Astrocyte (in vitro differentiated cells and primary cell): ENCODE data around the gene FRMD5. TPM values are rescaled to one million over a fixed set of nuclear protein-coding genes. Genes with fewer than 3 reads are reported as not detected.

Experiments used
- DNase-seq: peaks from one replicate; pipeline ENCODE4 v3.0.0-alpha.2; 2010; ENCODE audit warnings: low read depth
- FAIRE-seq: peaks from 2 replicates; lab custom pipeline; 2011; peaks lifted over from hg19 to GRCh38; lab: Jason Lieb, UNC
- H2AFZ ChIP-seq: 2 replicates; pipeline ENCODE4 v1.6.0; 2012; ENCODE audit warnings: low read depth, low read length, inconsistent platforms
- H3K27ac ChIP-seq: 2 replicates; pipeline ENCODE4 v1.5.1; 2011; ENCODE audit warnings: low read depth, low read length, inconsistent platforms
- H3K27me3 ChIP-seq: 2 replicates; pipeline ENCODE4 v1.6.0; 2011; ENCODE audit warnings: low read length, inconsistent platforms; ENCODE audit not compliant: insufficient read depth
- H3K36me3 ChIP-seq: 2 replicates; pipeline ENCODE4 v1.5.1; 2011; ENCODE audit warnings: low read length, inconsistent platforms; ENCODE audit not compliant: insufficient read depth
- H3K4me1 ChIP-seq: 2 replicates; pipeline ENCODE4 v1.5.1; 2011; ENCODE audit warnings: low read length, inconsistent platforms; ENCODE audit not compliant: insufficient read depth
- H3K4me2 ChIP-seq: 2 replicates; pipeline ENCODE4 v1.6.0; 2012; ENCODE audit warnings: low read length, inconsistent platforms
- H3K4me3 ChIP-seq: 2 replicates; pipeline ENCODE4 v1.5.1; 2011; ENCODE audit warnings: low read depth, mild to moderate bottlenecking, low read length, inconsistent platforms; ENCODE audit not compliant: insufficient read depth
- H3K79me2 ChIP-seq: 2 replicates; pipeline ENCODE4 v1.6.0; 2012; ENCODE audit warnings: mild to moderate bottlenecking, low read length, inconsistent platforms; ENCODE audit not compliant: insufficient read depth
- H3K9ac ChIP-seq: 2 replicates; pipeline ENCODE4 v1.6.0; 2012; ENCODE audit warnings: mild to moderate bottlenecking, low read length, inconsistent platforms
- H3K9me3 ChIP-seq: 2 replicates; pipeline ENCODE4 v1.5.1; 2012; ENCODE audit warnings: low read depth, mild to moderate bottlenecking, low read length, inconsistent platforms; ENCODE audit not compliant: insufficient read depth
- H4K20me1 ChIP-seq: 2 replicates; pipeline ENCODE4 v1.6.0; 2012; ENCODE audit warnings: low read length, inconsistent platforms; ENCODE audit not compliant: insufficient read depth
- H3K27ac Mint-ChIP-seq: one replicate; pipeline ENCODE4 v1.8.0; 2021; ENCODE audit warnings: mild to moderate bottlenecking, mixed read lengths; ENCODE audit not compliant: unreplicated experiment
- H3K27me3 Mint-ChIP-seq: one replicate; pipeline ENCODE4 v1.8.0; 2021; ENCODE audit warnings: low read depth, mixed read lengths; ENCODE audit not compliant: unreplicated experiment
- H3K36me3 Mint-ChIP-seq: one replicate; pipeline ENCODE4 v1.8.0; 2021; ENCODE audit warnings: low read depth, mixed read lengths; ENCODE audit not compliant: unreplicated experiment
- H3K4me1 Mint-ChIP-seq: one replicate; pipeline ENCODE4 v1.8.0; 2021; ENCODE audit warnings: low read depth, mixed read lengths; ENCODE audit not compliant: unreplicated experiment
- H3K4me3 Mint-ChIP-seq: one replicate; pipeline ENCODE4 v1.8.0; 2021; ENCODE audit warnings: mild to moderate bottlenecking, moderate library complexity, mixed read lengths; ENCODE audit not compliant: unreplicated experiment
- H3K9me3 Mint-ChIP-seq: one replicate; pipeline ENCODE4 v1.8.0; 2021; ENCODE audit warnings: mild to moderate bottlenecking, mixed read lengths; ENCODE audit not compliant: unreplicated experiment
- EZH2 ChIP-seq: IDR thresholded peaks from 2 replicates; pipeline ENCODE4 v1.6.1; 2012; ENCODE audit warnings: mild to moderate bottlenecking, low read length, inconsistent platforms; ENCODE audit not compliant: insufficient read depth
- total RNA-seq: library from RNA; stranded (reverse); gene quantifications from 2 replicates; pipeline ENCODE4 v1.2.1, GENCODE V29; 2021
- TF ChIP-seq, protein P1 (sequence below): IDR thresholded peaks from 2 replicates; pipeline ENCODE4 v1.5.1; 2011; ENCODE audit warnings: low read depth, mild to moderate bottlenecking, inconsistent platforms, low read length, moderate library complexity; ENCODE audit not compliant: insufficient read depth

FRMD5 gene
- total RNA-seq, 1 donor from 2014 or later: 19.6 TPM

DNA sequence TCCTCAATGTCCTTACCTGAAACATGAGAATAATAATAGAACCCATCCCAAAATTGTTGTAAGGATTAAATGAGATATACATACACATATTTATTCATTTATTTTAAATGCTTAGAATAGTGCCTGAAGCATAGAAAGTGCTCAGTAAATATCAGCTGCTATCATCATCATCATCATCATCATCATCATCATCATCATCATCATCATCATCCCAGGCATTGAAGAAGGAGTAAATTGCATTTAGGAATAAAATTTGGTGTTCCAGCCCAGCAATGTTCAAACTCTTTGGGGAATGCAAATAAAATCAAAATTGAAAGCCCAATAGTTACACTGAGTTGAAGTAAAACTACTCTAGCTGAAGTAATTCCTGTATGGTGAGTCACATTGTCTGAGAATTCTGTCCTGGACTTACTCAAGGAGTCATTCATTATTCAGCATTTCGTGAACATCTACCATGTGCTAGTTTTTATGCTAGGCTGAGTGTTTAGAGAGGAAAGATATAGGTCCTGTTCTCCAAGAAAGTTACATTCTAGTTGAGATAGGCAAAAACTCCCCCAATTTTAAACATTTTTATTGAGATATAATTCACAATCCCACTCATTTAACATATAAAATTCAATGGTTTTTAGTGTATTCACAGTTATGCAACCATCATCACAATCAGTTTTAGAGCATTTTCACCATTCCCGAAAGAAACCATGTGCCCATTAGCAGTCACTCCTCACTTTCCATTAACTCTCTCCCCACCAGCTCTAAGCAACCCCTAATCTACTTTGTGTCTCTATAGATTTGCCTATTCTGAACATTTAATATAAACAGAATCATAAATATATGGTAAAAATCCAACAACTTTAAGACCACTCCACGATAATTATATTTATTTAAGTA, 107.2 kb downstream of the FRMD5 start:
- Mint-ChIP-seq H3K4me3 (peak overlapping the region; percentile 62), H3K27ac (peak overlapping the region; percentile 93), H3K4me1 (peaks cover 58% of the 10 kb centered on the region), H3K9me3 (no peaks in the 10 kb centered on the region), H3K27me3 (no peaks in the 10 kb centered on the region), H3K36me3 (peaks cover 3% of the 10 kb centered on the region)
- Histone ChIP-seq H3K27me3 (no peaks in the 10 kb centered on the region), H3K4me3 (peak overlapping the region; percentile 15), H3K79me2 (peaks cover 80% of the 10 kb centered on the region), H4K20me1 (no peaks in the 10 kb centered on the region), H3K36me3 (no peaks in the 10 kb centered on the region), H3K4me2 (peak overlapping the region; percentile 63), H3K9me3 (no peaks in the 10 kb centered on the region), H3K9ac (no peak overlapping the region), H3K4me1 (peaks cover 44% of the 10 kb centered on the region), H2AFZ (no peak overlapping the region), H3K27ac (peak overlapping the region; percentile 63)
- FAIRE-seq (peak; percentile 96), DNase-seq (peak; percentile 93)
- TF ChIP-seq, protein P1, sequence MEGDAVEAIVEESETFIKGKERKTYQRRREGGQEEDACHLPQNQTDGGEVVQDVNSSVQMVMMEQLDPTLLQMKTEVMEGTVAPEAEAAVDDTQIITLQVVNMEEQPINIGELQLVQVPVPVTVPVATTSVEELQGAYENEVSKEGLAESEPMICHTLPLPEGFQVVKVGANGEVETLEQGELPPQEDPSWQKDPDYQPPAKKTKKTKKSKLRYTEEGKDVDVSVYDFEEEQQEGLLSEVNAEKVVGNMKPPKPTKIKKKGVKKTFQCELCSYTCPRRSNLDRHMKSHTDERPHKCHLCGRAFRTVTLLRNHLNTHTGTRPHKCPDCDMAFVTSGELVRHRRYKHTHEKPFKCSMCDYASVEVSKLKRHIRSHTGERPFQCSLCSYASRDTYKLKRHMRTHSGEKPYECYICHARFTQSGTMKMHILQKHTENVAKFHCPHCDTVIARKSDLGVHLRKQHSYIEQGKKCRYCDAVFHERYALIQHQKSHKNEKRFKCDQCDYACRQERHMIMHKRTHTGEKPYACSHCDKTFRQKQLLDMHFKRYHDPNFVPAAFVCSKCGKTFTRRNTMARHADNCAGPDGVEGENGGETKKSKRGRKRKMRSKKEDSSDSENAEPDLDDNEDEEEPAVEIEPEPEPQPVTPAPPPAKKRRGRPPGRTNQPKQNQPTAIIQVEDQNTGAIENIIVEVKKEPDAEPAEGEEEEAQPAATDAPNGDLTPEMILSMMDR: no peak
- no peak for TF ChIP-seq EZH2

DNA sequence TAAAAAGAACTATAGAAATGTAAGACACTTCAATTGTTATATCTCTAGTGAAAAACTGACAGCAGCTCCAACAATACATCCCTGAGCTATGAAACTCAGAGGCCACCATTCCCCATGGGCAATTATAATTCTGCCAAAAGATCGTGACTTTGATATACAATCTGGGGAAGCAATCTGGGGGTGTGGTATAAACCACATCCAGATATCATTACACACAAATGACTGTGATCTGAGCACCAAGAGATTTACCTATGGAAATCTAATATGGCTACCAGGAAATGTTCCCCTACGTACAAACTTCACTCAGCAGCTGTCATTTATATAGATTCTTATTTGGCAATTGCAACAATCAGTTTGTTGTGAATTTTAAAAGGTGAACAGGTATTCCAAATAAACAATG, 110.3 kb downstream of the FRMD5 start:
- H3K4me3 ChIP-seq: no peak overlapping the region
- peak overlapping the region; percentile 58 for H3K27ac ChIP-seq
- H3K36me3 Mint-ChIP-seq: no peaks in the 10 kb centered on the region
- no peaks in the 10 kb centered on the region for H3K27me3 Mint-ChIP-seq
- H3K4me1 ChIP-seq: peaks cover 56% of the 10 kb centered on the region
- peak; percentile 13 for FAIRE-seq
- no peak for DNase-seq
- H3K9me3 ChIP-seq: no peaks in the 10 kb centered on the region
- no peaks in the 10 kb centered on the region for H3K36me3 ChIP-seq
- no peak overlapping the region for H2AFZ ChIP-seq
- no peak overlapping the region for H3K4me3 Mint-ChIP-seq
- peaks cover 81% of the 10 kb centered on the region for H3K79me2 ChIP-seq
- peak overlapping the region; percentile 0 for H3K9ac ChIP-seq
- H3K4me1 Mint-ChIP-seq: peaks cover 67% of the 10 kb centered on the region
- H3K27me3 ChIP-seq: no peaks in the 10 kb centered on the region
- TF ChIP-seq EZH2: no peak
- TF ChIP-seq, protein P1: no peak
- H3K27ac Mint-ChIP-seq: no peak overlapping the region
- H3K9me3 Mint-ChIP-seq: no peaks in the 10 kb centered on the region
- no peaks in the 10 kb centered on the region for H4K20me1 ChIP-seq
- H3K4me2 ChIP-seq: peak overlapping the region; percentile 41

DNA sequence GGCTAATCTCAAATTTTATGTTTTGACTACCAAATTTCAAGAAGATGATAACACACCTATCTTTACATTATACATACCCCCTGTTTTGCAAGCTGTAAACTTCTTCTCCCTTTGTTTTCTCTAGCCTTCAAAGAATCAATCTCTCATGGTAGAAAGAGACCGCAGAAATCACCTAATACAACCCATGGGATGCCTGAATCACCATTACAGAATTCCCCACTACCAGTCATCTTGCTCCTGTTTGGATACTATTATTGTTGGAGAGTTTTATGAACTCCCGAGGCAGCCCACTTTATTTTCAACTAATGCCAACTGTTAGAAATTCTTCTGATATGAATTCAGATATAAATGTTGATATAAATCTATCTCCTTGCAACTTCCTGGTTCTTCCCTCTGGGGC, 110.9 kb downstream of the FRMD5 start:
- H2AFZ ChIP-seq: no peak overlapping the region
- peak overlapping the region; percentile 44 for H3K27ac Mint-ChIP-seq
- H3K4me3 Mint-ChIP-seq: no peak overlapping the region
- H3K9me3 ChIP-seq: no peaks in the 10 kb centered on the region
- DNase-seq (peak; percentile 77), FAIRE-seq (no peak)
- H3K9me3 Mint-ChIP-seq: peaks cover 3% of the 10 kb centered on the region
- H3K4me2 ChIP-seq: peak overlapping the region; percentile 41
- H3K27ac ChIP-seq: peak overlapping the region; percentile 58
- H3K9ac ChIP-seq: peak overlapping the region; percentile 0
- H3K4me3 ChIP-seq: no peak overlapping the region
- H3K27me3 Mint-ChIP-seq: no peaks in the 10 kb centered on the region
- H3K4me1 ChIP-seq: peaks cover 56% of the 10 kb centered on the region
- H3K27me3 ChIP-seq: no peaks in the 10 kb centered on the region
- peaks cover 2% of the 10 kb centered on the region for H3K36me3 Mint-ChIP-seq
- H4K20me1 ChIP-seq: no peaks in the 10 kb centered on the region
- H3K36me3 ChIP-seq: no peaks in the 10 kb centered on the region
- peaks cover 81% of the 10 kb centered on the region for H3K79me2 ChIP-seq
- H3K4me1 Mint-ChIP-seq: peaks cover 64% of the 10 kb centered on the region
- no peak for TF ChIP-seq EZH2
